HCT116 (cell line): ENCODE measurements around the gene C10orf90.

Source experiments
- CTCF ChIP-seq, 3 experiments: fragments of 200-600 bp in 1 of 3; sonication (generic) in 1 of 3; IDR thresholded peaks in 2 of 3; conservative IDR thresholded peaks in 1 of 3; 2 replicates each; pipeline ENCODE4 v1.5.1; 2012 to 2017; ENCODE audit warnings: low read depth in 2 of 3, low read length in 2 of 3, antibody characterized with exemption in 1 of 3, borderline replicate concordance in 1 of 3, control low read depth in 1 of 3, mild to moderate bottlenecking in 1 of 3, mixed read lengths in 1 of 3, mixed run types in 1 of 3, moderate library complexity in 1 of 3; ENCODE audit not compliant: insufficient read depth in 1 of 3
- EGR1 ChIP-seq: IDR thresholded peaks from 2 replicates; pipeline ENCODE4 v1.6.1; 2012; ENCODE audit warnings: low read depth
- ELF1 ChIP-seq: IDR thresholded peaks from 2 replicates; pipeline ENCODE4 v1.6.1; 2012; ENCODE audit warnings: low read depth, borderline replicate concordance
- EZH2 ChIP-seq: fragments of 200-600 bp; sonication (generic); IDR thresholded peaks from 2 replicates; pipeline ENCODE4 v1.6.1; 2017; ENCODE audit warnings: antibody characterized with exemption, mixed run types
- JUND ChIP-seq: IDR thresholded peaks from 2 replicates; pipeline ENCODE4 v1.6.1; 2012
- POLR2A ChIP-seq: IDR thresholded peaks from 2 replicates; pipeline ENCODE4 v1.7.0; 2011; ENCODE audit warnings: borderline replicate concordance; ENCODE audit not compliant: insufficient read depth, insufficient read length; ENCODE audit errors: extremely low read depth
- POLR2AphosphoS5 ChIP-seq: IDR thresholded peaks from 2 replicates; pipeline ENCODE4 v1.6.1; 2011; ENCODE audit warnings: mild to moderate bottlenecking, low read depth, low read length, moderate library complexity
- RAD21 ChIP-seq: IDR thresholded peaks from 2 replicates; pipeline ENCODE4 v1.6.1; 2012; ENCODE audit warnings: low read depth, mild to moderate bottlenecking
- REST ChIP-seq: IDR thresholded peaks from 2 replicates; pipeline ENCODE4 v1.6.1; 2012; ENCODE audit warnings: low read depth
- SP1 ChIP-seq: IDR thresholded peaks from 2 replicates; pipeline ENCODE4 v1.6.1; 2012; ENCODE audit warnings: low read depth
- TCF7L2 ChIP-seq: IDR thresholded peaks from 2 replicates; pipeline ENCODE4 v1.7.0; 2011; ENCODE audit warnings: borderline replicate concordance, inconsistent platforms; ENCODE audit not compliant: insufficient read depth, insufficient read length; ENCODE audit errors: extremely low read depth
- ZNF274 ChIP-seq: fragments of 200-500 bp; sonication (Bioruptor generic); IDR thresholded peaks from 2 replicates; pipeline ENCODE4 v1.6.1; 2014; ENCODE audit warnings: mild to moderate bottlenecking, low read depth, low read length, inconsistent platforms

GRCh38 chr10:126503392-126504062 is 167.0 kb downstream of the C10orf90 start:
- TF ChIP-seq ELF1 (no peak), RAD21 (no peak), REST (no peak), ZNF274 (no peak), POLR2AphosphoS5 (no peak), SP1 (no peak), CTCF (IDR thresholded peaks at IDR 0.05 in 2 of 3, conservative IDR thresholded peaks at IDR 0.05 in 1 of 3; ENCODE audit: borderline replicate concordance in 1 of 3, insufficient read depth in 1 of 3, low read depth in 2 of 3, low read length in 2 of 3) (no peak), POLR2A (no peak), JUND (no peak), EZH2 (no peak), EGR1 (no peak), TCF7L2 (no peak)
